HL-60/S4 (cell line): ENCODE measurements around the gene PI4KA.
"Not testable (repeated sequence)": the region's sequence is repeated elsewhere in the genome, so short reads cannot be mapped to it uniquely, and the experiment has no call there.

Experiments
- in situ Hi-C: fragments of 300-500 bp; cut with MboI; formaldehyde crosslinking; loops from 2 replicates; pipeline ENCODE4 v1.14.3; 2022; ENCODE audit warnings: low sequenced_read_pairs

The PI4KA gene

GRCh38 chr22:20702546-20703413 lies 155.8 kb downstream of the PI4KA start:
- in situ Hi-C loops: loop anchor here (25.0 kb wide), 1 partner anchor 290 kb away; no protein-coding TSS in a partner anchor

DNA sequence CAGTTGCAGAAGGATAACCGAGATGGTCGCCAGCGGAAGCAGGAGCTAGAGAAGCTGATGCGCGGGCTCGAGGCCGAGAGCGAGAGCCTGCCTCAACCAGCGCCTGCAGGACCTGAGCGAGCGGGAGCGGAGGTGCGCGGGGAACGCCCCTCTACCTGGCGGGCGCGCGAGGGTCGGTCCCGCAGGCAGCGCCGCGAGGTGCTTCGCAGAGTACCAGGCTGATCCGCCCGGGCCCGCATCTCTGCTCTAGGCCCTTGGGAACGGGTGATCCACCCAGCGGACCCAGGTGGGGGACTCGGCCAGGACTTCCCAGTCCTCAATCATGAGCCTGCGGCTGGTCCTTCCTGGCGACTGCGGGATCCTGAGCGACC lies 156.5 kb downstream of the PI4KA start:
- in situ Hi-C loops: loop anchor here (25.0 kb wide), 1 partner anchor 290 kb away; no protein-coding TSS in a partner anchor

DNA sequence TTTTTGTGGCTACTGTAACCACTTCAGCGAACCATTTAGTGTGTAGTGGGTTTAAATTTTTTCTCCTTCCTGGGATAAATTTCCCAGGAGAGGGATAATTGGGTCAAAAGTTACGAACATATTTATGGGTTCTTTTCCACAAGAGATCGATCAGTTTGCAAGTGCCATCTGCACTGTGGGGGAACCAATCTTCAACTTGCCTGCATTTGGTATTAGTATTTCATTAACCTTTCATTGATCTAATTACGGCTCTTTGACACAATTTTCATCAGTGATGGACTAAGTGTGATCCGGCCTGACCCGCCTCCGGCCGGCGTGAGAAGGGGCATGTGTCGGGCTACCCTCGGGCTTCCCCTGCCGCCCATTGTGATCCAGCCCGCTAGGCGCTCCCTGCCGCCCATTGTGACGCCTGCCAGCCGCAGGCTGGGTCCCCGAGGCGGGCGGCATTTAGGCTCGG lies 156.9 kb downstream of the PI4KA start:
- in situ Hi-C loops: loop anchor here (25.0 kb wide), 1 partner anchor 289 kb away; no protein-coding TSS in a partner anchor

DNA sequence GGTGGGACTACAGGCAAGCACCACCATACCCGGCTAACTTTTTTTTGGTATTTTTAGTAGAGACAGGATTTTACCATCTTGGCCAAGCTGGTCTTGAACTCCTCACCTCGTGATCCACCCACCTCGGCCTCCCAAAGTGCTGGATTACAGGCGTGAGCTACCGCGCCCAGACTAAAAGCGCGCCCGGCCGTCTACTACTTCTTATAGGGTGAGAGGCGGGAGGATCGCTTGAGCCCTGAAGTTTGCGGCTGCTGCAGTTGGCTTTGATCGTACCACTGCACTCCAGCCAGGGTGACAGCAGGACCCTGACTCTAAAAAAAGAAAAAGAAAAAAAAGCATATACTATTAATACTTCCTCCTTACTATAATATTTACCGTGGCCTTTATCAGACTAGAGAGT lies 158.3 kb downstream of the PI4KA start:
- in situ Hi-C loops: loop anchor here (25.0 kb wide), 1 partner anchor 288 kb away; no protein-coding TSS in a partner anchor

DNA sequence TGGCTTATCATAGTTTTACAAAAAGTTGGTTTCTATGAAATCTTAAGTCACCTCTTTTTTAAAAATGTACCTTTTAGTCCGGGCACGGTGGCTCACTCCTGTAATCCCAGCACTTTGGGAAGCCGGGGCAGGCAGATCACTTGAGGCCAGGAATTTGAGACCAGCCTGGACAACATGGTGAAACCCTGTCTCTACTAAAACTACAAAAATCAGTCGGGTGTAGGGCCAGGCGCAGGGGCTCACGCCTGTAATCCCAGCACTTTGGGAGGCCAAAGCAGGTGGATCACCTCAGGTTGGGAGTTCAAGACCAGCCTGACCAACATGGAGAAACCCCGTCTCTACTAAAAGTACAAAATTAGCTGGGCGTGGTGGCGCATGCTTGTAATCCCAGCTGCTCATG lies 158.8 kb downstream of the PI4KA start:
- in situ Hi-C loops: loop anchor here (25.0 kb wide), 1 partner anchor 288 kb away; no protein-coding TSS in a partner anchor

GRCh38 chr22:20697481-20698113 lies 161.0 kb downstream of the PI4KA start:
- in situ Hi-C loops: not testable (repeated sequence)

DNA sequence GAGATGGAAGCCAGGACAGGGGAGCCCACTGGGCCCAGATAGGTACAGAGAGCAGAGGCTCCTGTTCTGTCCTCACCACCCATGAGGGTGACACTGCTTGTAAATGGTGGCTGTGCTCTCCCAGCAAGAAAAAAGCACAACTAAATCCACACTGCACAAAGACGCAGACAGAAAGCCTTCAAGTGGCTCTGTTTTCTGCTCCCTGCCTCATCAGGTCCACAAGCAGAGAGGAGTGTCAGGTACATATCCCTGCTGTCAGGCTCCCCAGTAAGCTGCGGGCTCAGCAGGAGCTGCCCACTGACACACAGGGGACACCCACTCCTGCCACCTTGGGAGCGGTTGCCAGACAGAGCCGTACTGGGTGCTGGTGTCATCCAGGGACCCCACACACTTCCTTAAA lies 162.6 kb downstream of the PI4KA start:
- in situ Hi-C loops: not testable (repeated sequence)

DNA sequence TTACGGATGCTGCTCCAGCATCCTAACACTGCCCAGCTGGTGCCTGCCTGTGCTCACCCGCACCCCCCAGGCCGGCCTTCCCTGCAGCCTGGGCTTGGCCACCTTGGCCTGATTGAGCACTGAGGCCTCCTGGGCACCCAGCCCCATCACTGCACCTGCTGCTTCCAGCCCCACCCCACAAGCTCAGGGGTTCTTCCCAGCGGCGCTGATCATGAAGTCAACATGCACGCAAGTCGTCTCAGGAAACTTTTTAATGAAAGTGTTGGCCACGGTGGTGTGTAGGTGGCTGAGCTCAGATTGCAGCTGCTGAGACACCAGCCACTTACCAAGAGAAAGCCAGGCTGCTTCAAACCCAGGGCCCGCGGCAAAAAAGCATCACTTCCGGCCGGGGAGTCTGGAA lies 163.4 kb downstream of the PI4KA start:
- in situ Hi-C loops: not testable (repeated sequence)

DNA sequence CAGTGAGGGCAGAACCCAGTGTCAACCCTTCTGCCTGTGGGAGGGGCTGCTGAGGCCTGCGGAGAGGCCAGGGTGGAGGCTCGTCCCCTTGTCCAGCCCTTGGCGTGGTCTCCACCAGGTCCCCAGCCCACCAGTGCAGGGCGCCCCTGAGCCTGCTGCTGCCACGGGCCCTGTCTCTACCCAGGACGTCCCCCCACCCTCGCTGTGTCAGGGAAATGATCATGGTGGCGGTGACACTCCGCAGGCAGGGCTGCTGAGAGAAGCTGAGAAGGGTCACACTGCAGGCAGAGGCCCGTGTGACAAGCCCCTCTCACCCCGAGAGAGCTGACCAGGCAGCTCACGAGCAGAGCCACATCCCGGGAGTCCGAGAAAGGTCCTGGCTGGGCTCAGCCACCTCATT lies 164.4 kb downstream of the PI4KA start:
- in situ Hi-C loops: not testable (repeated sequence)

DNA sequence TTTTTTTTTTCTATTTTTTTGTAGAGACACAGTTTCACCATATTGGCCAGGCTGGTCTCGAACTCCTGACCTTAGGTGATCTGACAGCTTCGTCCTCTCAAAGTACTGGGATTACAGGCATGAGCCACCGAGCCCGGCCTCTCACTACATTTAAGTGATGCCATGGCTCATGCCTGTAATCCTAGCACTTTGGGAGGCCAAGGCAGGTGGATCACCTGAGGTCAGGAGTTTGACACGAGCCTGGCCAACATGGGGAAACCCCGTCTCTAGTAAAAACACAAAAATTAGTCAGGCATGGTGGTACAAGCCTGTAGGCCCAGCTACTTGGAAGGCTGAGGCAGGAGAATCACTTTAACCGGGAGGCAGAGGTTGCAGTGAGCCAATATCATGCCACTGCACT lies 165.7 kb downstream of the PI4KA start:
- in situ Hi-C loops: not testable (repeated sequence)

- in situ Hi-C loops: not testable (repeated sequence)
Measured at GRCh38 chr22:20690586-20691317, 167.9 kb downstream of the PI4KA start.

DNA sequence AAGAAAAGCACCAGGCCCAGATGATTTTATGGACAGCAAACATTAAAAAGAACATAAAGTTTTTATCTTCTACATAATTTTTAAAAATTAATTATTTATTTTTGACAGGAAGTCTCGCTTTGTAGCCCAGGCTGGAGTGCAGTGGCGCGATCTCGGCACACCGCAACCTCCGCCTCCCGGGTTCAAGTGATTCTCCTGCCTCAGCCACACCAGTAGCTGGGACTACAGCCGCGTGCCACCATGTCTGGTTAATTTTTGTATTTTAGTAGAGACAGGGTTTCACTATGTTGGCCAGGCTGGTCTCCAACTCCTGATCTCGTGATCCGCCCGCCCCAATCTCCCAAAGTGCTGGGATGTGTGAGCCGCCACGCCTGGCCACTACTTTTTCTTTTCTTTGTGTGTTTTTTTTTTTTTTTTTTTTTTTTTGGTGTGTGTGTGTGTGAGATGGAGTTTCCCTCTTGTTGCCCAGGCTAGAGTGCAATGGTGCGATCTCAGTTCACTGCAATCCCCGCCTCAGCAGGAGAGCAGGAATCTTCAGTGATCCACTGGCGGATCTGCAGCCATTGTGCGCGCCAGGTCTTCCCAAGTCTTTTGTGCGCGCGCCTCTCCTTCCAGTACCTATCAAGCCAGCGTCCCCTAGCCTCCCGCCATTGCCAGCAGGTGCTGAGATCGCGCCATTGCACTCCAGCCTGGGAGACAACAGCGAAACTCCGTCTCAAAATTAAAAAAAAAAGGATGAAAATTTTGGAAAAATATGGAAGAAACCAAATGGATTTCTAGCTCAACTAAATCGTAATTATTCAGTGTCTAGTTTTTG lies 171.0 kb downstream of the PI4KA start:
- in situ Hi-C loops: not testable (repeated sequence)

DNA sequence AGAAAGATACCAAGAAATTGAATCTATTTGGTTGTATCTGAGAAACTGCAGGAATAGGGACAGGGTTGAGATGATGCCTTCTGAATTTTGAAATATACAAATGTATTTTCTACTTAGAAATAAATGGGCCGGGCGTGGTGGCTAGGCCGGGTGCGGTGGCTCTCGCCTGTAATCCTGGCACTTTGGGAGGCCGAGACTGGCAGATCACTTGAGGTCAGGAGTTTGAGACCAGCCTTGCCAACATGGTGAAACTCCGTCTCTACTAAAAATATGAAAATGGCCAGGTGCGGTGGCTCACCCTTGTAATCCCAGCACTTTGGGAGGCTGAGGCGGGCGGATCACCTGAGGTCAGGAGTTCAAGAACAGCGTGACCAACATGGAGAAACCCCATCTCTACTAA lies 172.8 kb downstream of the PI4KA start:
- in situ Hi-C loops: not testable (repeated sequence)

- in situ Hi-C loops: not testable (repeated sequence)
Measured at GRCh38 chr22:20678792-20679435, 179.7 kb downstream of the PI4KA start.

- in situ Hi-C loops: no loop called here
Measured at GRCh38 chr22:20677684-20678242, 180.8 kb downstream of the PI4KA start.

- in situ Hi-C loops: not testable (repeated sequence)
Measured at GRCh38 chr22:20675613-20676012, 183.0 kb downstream of the PI4KA start.

- in situ Hi-C loops: no loop called here
Measured at GRCh38 chr22:20674998-20675397, 183.6 kb downstream of the PI4KA start.

DNA sequence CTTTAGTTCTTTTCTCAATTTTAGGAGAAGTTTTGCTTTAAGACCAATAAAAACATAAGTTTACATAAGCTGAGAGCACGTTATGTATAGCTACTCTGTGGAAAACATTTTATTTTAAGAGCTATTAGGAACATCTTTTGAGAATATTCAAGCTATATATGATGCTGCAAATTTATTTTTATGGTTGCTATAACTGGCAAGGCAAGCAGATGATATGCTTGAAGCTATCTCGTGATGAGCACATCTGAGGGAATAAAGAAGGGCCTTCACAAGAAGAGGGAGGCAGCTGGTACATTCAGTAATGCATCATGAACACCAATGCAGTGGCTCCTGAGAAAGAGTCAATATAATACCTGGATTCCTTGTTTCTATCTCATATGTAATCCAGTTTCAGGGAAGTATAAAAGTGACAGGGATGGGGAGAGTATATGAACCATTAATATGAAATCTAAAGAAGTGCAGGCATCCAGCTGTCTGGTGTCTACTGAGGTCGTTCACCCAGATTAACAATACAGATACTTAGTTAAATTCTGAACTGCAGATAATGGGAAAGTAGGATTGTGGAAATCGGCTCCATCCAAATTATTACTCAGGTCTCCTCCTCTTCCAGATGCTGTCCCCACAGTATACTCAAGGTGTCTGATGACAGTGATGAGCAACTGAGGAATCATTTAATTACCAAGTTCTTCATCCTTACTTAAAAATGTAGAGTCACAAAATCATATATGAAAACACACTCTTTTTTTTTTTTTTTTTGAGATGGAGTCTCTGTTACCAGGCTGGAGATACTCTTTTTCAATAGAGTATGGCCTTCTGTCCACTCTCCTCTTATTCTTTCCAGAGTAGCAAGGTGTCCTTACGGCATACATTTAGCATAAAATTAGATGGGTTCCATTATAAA lies 185.1 kb downstream of the PI4KA start:
- in situ Hi-C loops: no loop called here

DNA sequence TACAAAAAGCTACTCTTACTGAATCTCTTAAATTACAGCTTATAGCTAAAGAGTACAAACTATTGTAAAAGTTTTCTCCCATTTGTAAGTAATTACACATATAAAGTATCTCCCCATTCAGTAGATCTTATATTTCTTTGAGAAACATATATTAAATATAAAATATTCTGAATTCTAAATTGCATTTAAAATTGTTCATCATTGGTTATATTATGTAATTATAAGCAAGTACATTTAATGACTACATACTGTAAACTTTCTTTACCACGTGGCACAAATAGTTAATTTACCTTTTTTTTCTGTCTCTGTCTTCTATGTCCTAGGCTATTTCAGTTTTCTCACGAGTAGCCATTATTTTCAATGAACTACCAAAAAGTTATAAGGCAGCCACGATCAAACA lies 185.9 kb downstream of the PI4KA start:
- in situ Hi-C loops: no loop called here
